Fibroblast of peridontal ligament (primary cell): ENCODE results near the gene CBX1.

Experiments used
- DNase-seq: peaks from one replicate; pipeline ENCODE4 v3.0.0-alpha.2; 2010; ENCODE audit errors: extremely low read depth

Gene CBX1

GRCh38 chr17:48025904-48026501, 75.3 kb downstream of the CBX1 start:
- no peak for DNase-seq

GRCh38 chr17:48025040-48025903, 76.0 kb downstream of the CBX1 start:
- DNase-seq: peak; percentile 95

- no peak for DNase-seq
Observed at GRCh38 chr17:48024149-48025039, 76.9 kb downstream of the CBX1 start.

- peak; percentile 68 for DNase-seq
Observed at GRCh38 chr17:48023400-48024148, 77.7 kb downstream of the CBX1 start.

- no peak for DNase-seq
Observed at GRCh38 chr17:48022901-48023300, 78.4 kb downstream of the CBX1 start.

GRCh38 chr17:48021934-48022333, 79.3 kb downstream of the CBX1 start:
- DNase-seq: no peak
